Adipose tissue (tissue), 3 donors: ENCODE measurements around the gene NFAM1. TPM values are rescaled to one million over a fixed set of nuclear protein-coding genes. Genes with fewer than 3 reads are reported as not detected.

ENCODE experiments used
- H3K27ac ChIP-seq: one replicate; pipeline ENCODE4 v1.5.1; 2013; ENCODE audit warnings: low read depth, low read length
- WGBS, 3 donors: extraction: QIAGEN DNeasy Blood & Tissue Kit; methylation state at CpG; one replicate each; pipeline ENCODE4 v1.1.7; 2013; 5-methylcytosine and 5-hydroxymethylcytosine counted together
- polyA plus RNA-seq, 3 donors: library from polyadenylated mRNA; stranded (reverse); fragments of 200-250 nt; gene quantifications; one replicate each; pipeline ENCODE4 v1.2.3, GENCODE V29; 2013
- donor health status: healthy with polysubstance abuse.
- donor health status: Bipolar disorder and iron deficiency.
- donor health status: healthy.

NFAM1 gene
- polyA plus RNA-seq, 3 donors: 0.32 to 4.4 (median 3.8) TPM

GRCh38 chr22:42333544-42333943 is 98.7 kb downstream of the NFAM1 start:
- H3K27ac ChIP-seq: no peak overlapping the region
- whole genome bisulfite sequencing, 3 donors: 90 to 91% (median 91%) methylated on average over 8 of the region's 8 CpGs

GRCh38 chr22:42332089-42332488 is 100.1 kb downstream of the NFAM1 start:
- H3K27ac ChIP-seq: no peak overlapping the region
- WGBS, 3 donors: 80 to 87% (median 86%) methylated on average over 7 of the region's 7 CpGs

- H3K27ac ChIP-seq: no peak overlapping the region
- WGBS, 3 donors: 57 to 68% (median 68%) methylated on average over 21 to 22 of the region's 22 CpGs
Observed at GRCh38 chr22:42331014-42331413, 101.2 kb downstream of the NFAM1 start.

Other genes starting within 250 kb of the NFAM1 start
- gene TCF20, start 161.8 kb downstream of the NFAM1 start, polyA plus RNA-seq: 1 to 10 TPM; 5.3 to 6.9 (median 5.3) TPM
- 10 to 100 TPM in 2 of 3 donors, 1 to 10 TPM in 1; 8.0 to 23.5 (median 12.9) TPM for gene RRP7A, start 87.4 kb upstream of the NFAM1 start, polyA plus RNA-seq
- gene SERHL2, start 121.6 kb upstream of the NFAM1 start, polyA plus RNA-seq: 1 to 10 TPM; 1.1 to 2.7 (median 1.4) TPM
- 10 to 100 TPM; 27.4 to 32.6 (median 30.0) TPM for gene POLDIP3, start 182.5 kb upstream of the NFAM1 start, polyA plus RNA-seq
- gene ATP5MGL, start 208.2 kb upstream of the NFAM1 start, polyA plus RNA-seq: not detected
- gene CYB5R3, start 217.0 kb upstream of the NFAM1 start, polyA plus RNA-seq: 100 to 1,000 TPM in 2 of 3 donors, 10 to 100 TPM in 1; 77.4 to 398 (median 294) TPM